Measurements from ENCODE around the gene GET4.

The GET4 gene

GRCh38 chr7:873367-874002 lies 2.9 kb upstream of the GET4 start:
- DNase-seq (ENCODE audit: low read depth) = peak; percentile 78
- TF ChIP-seq CTCF (conservative IDR thresholded peaks at IDR 0.05; ENCODE audit: low read length) = peak; percentile 96
- no peak overlapping the region for H3K4me3 ChIP-seq (ENCODE audit: low read length)

- no peak for DNase-seq (ENCODE audit: low read depth)
- TF ChIP-seq CTCF (conservative IDR thresholded peaks at IDR 0.05; ENCODE audit: low read length) = no peak
- H3K4me3 ChIP-seq (ENCODE audit: low read length) = no peak overlapping the region
Observed at GRCh38 chr7:874031-874749, 2.2 kb upstream of the GET4 start.

- H3K4me3 ChIP-seq (ENCODE audit: low read length) = no peak overlapping the region
- no peak for TF ChIP-seq CTCF (conservative IDR thresholded peaks at IDR 0.05; ENCODE audit: low read length)
- no peak for DNase-seq (ENCODE audit: low read depth)
Observed at GRCh38 chr7:875051-875450, 1.3 kb upstream of the GET4 start.

GRCh38 chr7:875476-876076 lies 778 bp upstream of the GET4 start:
- DNase-seq (ENCODE audit: low read depth) = no peak
- H3K4me3 ChIP-seq (ENCODE audit: low read length) = peak overlapping the region; percentile 51

GRCh38 chr7:876972-877311 lies 588 bp downstream of the GET4 start:
- no peak for TF ChIP-seq CTCF (conservative IDR thresholded peaks at IDR 0.05; ENCODE audit: low read length)
- DNase-seq (ENCODE audit: low read depth) = no peak
- H3K4me3 ChIP-seq (ENCODE audit: low read length) = peak overlapping the region; percentile 87

More at GRCh38 chr7:875476-876076, 778 bp upstream of the GET4 start:
- TF ChIP-seq CTCF (conservative IDR thresholded peaks at IDR 0.05; ENCODE audit: low read length) = no peak

- H3K4me3 ChIP-seq (ENCODE audit: low read length) = peak overlapping the region; percentile 87
- TF ChIP-seq CTCF (conservative IDR thresholded peaks at IDR 0.05; ENCODE audit: low read length) = no peak
- DNase-seq (ENCODE audit: low read depth) = no peak
Observed at GRCh38 chr7:877312-878232, 1.2 kb downstream of the GET4 start.

All from AG10803 (cell line).